Smooth muscle cell (in vitro differentiated cells): ENCODE measurements around the gene MAML1. TPM values are rescaled to one million over a fixed set of nuclear protein-coding genes. Genes with fewer than 3 reads are reported as not detected.

Source experiments
- DNase-seq: peaks from one replicate; lab custom pipeline; 2025; ENCODE audit not compliant: unreplicated experiment; lab: John Stamatoyannopoulos, UW
- H2AFZ ChIP-seq: fragments of 200-600 bp; sonication (generic); 2 replicates; pipeline ENCODE4 v1.6.0; 2016; ENCODE audit warnings: antibody characterized with exemption, low read depth, mild to moderate bottlenecking
- H3F3A ChIP-seq: fragments of 200-600 bp; sonication (generic); 2 replicates; pipeline ENCODE4 v1.6.0; 2017; ENCODE audit warnings: antibody characterized with exemption, low read depth
- H3K27ac ChIP-seq: fragments of 200-600 bp; sonication (generic); 2 replicates; pipeline ENCODE4 v1.5.1; 2016; ENCODE audit warnings: low read depth, mild to moderate bottlenecking
- H3K27me3 ChIP-seq: fragments of 200-600 bp; sonication (generic); 2 replicates; pipeline ENCODE4 v1.6.1; 2016; ENCODE audit warnings: low read depth, mild to moderate bottlenecking
- H3K36me3 ChIP-seq: fragments of 200-600 bp; sonication (generic); 2 replicates; pipeline ENCODE4 v1.5.1; 2016; ENCODE audit warnings: low read depth
- H3K4me1 ChIP-seq: fragments of 200-600 bp; sonication (generic); 2 replicates; pipeline ENCODE4 v1.5.1; 2016; ENCODE audit warnings: low read depth
- H3K4me2 ChIP-seq: fragments of 200-600 bp; sonication (generic); 2 replicates; pipeline ENCODE4 v1.6.0; 2016; ENCODE audit warnings: mild to moderate bottlenecking
- H3K4me3 ChIP-seq: fragments of 200-600 bp; sonication (generic); 2 replicates; pipeline ENCODE4 v1.5.1; 2016; ENCODE audit warnings: mild to moderate bottlenecking
- H3K79me2 ChIP-seq: fragments of 200-600 bp; sonication (generic); 2 replicates; pipeline ENCODE4 v1.6.0; 2016; ENCODE audit warnings: low read depth, mild to moderate bottlenecking
- H3K9ac ChIP-seq: fragments of 200-600 bp; sonication (generic); 2 replicates; pipeline ENCODE4 v1.6.0; 2016; ENCODE audit warnings: low read depth
- H3K9me3 ChIP-seq: fragments of 200-600 bp; sonication (generic); replicated peaks from 2 replicates; pipeline ENCODE4 v1.5.1; 2016; ENCODE audit warnings: low read depth
- H4K20me1 ChIP-seq: fragments of 200-600 bp; sonication (generic); 2 replicates; pipeline ENCODE4 v1.6.0; 2016; ENCODE audit warnings: low read depth
- WGBS: methylation state at CpG from one replicate; pipeline ENCODE4 v1.1.7; 2016; ENCODE audit warnings: low lambda C conversion rate; 5-methylcytosine and 5-hydroxymethylcytosine counted together
- polyA plus RNA-seq: library from polyadenylated mRNA; unstranded; fragments of >200 nt; fragmentation: Nextera tagmentation; extraction: Ambion mirVana; gene quantifications from 2 replicates; pipeline ENCODE4 v1.2.1, GENCODE V29; 2016
- total RNA-seq: library from RNA; depleted of rRNA; stranded (reverse); fragments of >200 nt; gene quantifications from 2 replicates; pipeline ENCODE4 v1.2.3, GENCODE V29; 2014
- TF ChIP-seq, protein P1 (sequence below): fragments of 200-600 bp; sonication (generic); IDR thresholded peaks from 2 replicates; pipeline ENCODE4 v1.5.1; 2017; ENCODE audit warnings: borderline replicate concordance, mild to moderate bottlenecking, antibody characterized with exemption; ENCODE audit not compliant: insufficient read depth, poor library complexity, severe bottlenecking

The MAML1 gene
- total and polyA plus RNA-seq, 2 experiments from 2014 or later: 9.9 to 11.5 TPM

- Histone ChIP-seq H3K4me1 (no peaks in the 10 kb centered on the region), H3K27ac (no peak overlapping the region), H3K9me3 (no peaks in the 10 kb centered on the region), H3K27me3 (no peaks in the 10 kb centered on the region), H3K4me2 (no peak overlapping the region), H3K4me3 (no peak overlapping the region), H2AFZ (no peak overlapping the region), H3F3A (no peaks in the 10 kb centered on the region), H4K20me1 (peaks cover 96% of the 10 kb centered on the region), H3K36me3 (no peaks in the 10 kb centered on the region), H3K9ac (no peak overlapping the region), H3K79me2 (peaks cover 96% of the 10 kb centered on the region)
- TF ChIP-seq, protein P1, sequence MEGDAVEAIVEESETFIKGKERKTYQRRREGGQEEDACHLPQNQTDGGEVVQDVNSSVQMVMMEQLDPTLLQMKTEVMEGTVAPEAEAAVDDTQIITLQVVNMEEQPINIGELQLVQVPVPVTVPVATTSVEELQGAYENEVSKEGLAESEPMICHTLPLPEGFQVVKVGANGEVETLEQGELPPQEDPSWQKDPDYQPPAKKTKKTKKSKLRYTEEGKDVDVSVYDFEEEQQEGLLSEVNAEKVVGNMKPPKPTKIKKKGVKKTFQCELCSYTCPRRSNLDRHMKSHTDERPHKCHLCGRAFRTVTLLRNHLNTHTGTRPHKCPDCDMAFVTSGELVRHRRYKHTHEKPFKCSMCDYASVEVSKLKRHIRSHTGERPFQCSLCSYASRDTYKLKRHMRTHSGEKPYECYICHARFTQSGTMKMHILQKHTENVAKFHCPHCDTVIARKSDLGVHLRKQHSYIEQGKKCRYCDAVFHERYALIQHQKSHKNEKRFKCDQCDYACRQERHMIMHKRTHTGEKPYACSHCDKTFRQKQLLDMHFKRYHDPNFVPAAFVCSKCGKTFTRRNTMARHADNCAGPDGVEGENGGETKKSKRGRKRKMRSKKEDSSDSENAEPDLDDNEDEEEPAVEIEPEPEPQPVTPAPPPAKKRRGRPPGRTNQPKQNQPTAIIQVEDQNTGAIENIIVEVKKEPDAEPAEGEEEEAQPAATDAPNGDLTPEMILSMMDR: no peak
- no peak for DNase-seq
- WGBS: 97% methylated on average over 8 of the region's 8 CpGs
These were observed 17.4 kb downstream of the MAML1 start for GRCh38 chr5:179749857-179750508.

DNA sequence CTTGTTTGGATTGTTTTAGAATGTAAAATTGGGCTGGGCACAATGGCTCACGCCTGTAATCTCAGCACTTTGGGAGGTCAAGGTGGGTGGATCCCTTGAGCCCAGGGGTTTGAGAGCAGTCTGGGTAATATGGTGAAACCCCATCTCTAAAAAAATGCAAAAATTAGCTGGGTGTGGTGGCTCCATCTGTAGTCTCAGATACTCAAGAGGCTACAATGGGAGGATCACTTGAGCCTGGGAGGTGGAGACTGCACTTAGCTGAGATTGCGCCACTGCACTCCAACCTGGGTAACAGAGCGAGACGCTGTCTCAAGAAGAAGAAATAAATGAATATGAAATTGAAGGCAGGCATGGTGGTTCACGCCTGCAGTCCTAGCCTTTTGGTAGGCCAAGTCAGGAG is 21.3 kb downstream of the MAML1 start:
- H3K27me3 ChIP-seq: no peaks in the 10 kb centered on the region
- no peak overlapping the region for H3K27ac ChIP-seq
- DNase-seq: no peak
- H3K36me3 ChIP-seq: no peaks in the 10 kb centered on the region
- no peak overlapping the region for H2AFZ ChIP-seq
- H3K79me2 ChIP-seq: peaks cover 98% of the 10 kb centered on the region
- no peaks in the 10 kb centered on the region for H3K4me1 ChIP-seq
- H3K9me3 ChIP-seq: no peaks in the 10 kb centered on the region
- no peak overlapping the region for H3K4me3 ChIP-seq
- peaks cover 99% of the 10 kb centered on the region for H4K20me1 ChIP-seq
- H3K9ac ChIP-seq: no peak overlapping the region
- TF ChIP-seq, protein P1: no peak
- WGBS: 98% methylated on average over 5 of the region's 5 CpGs
- H3F3A ChIP-seq: no peaks in the 10 kb centered on the region
- H3K4me2 ChIP-seq: no peak overlapping the region

GRCh38 chr5:179755022-179755421 is 22.4 kb downstream of the MAML1 start:
- Histone ChIP-seq H4K20me1 (peaks cover 99% of the 10 kb centered on the region), H3K4me1 (no peaks in the 10 kb centered on the region), H3K9ac (no peak overlapping the region), H3K9me3 (no peaks in the 10 kb centered on the region), H3K79me2 (peaks cover 98% of the 10 kb centered on the region), H3K4me2 (no peak overlapping the region), H3F3A (no peaks in the 10 kb centered on the region), H3K4me3 (no peak overlapping the region), H3K27ac (peak overlapping the region; percentile 28), H3K27me3 (no peaks in the 10 kb centered on the region), H2AFZ (no peak overlapping the region), H3K36me3 (no peaks in the 10 kb centered on the region)
- no peak for DNase-seq
- TF ChIP-seq, protein P1: no peak
- 32% methylated on average over 2 of the region's 2 CpGs for WGBS

- Histone ChIP-seq H3K27me3 (no peaks in the 10 kb centered on the region), H3K4me2 (no peak overlapping the region), H3K79me2 (peaks cover 85% of the 10 kb centered on the region), H3K4me1 (peaks cover 14% of the 10 kb centered on the region), H3K27ac (no peak overlapping the region), H3F3A (peaks cover 10% of the 10 kb centered on the region), H3K4me3 (no peak overlapping the region), H3K36me3 (no peaks in the 10 kb centered on the region), H3K9ac (no peak overlapping the region), H3K9me3 (no peaks in the 10 kb centered on the region), H4K20me1 (peaks cover 100% of the 10 kb centered on the region), H2AFZ (no peak overlapping the region)
- TF ChIP-seq, protein P1: no peak
- no peak for DNase-seq
- WGBS: 77% methylated on average over 8 of the region's 8 CpGs
These were observed 26.3 kb downstream of the MAML1 start for GRCh38 chr5:179758955-179759354.
